GM21786 (cell line): ENCODE measurements around the gene ABTB2.
"Not testable (repeated sequence)": the region's sequence is repeated elsewhere in the genome, so short reads cannot be mapped to it uniquely, and the experiment has no call there.

Experiments
- ATAC-seq: cut with Tn5 transposase; IDR thresholded peaks from one replicate; pipeline ENCODE4 v1.9.1; 2021; ENCODE audit not compliant: unreplicated experiment

The ABTB2 gene

DNA sequence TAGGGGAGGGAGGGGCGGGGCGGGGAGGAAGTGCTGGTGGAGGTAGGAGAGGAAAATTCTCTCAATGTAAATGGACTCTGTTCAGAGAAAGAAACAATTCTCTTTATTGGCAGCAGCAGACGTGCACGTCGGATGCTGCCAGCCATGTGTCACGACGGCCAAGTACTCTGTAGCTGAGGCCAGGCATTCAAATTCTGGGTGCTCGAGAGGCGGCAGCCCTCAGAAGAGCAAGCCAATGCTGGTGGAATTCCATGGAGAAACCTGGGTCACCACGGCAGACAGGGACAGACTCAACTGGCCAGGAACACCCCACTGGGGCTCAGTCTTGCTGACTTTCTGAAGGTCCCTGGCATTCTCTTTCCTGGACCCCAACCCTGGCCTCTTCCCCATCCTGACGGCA lies 90.8 kb downstream of the ABTB2 start:
- no peak for ATAC-seq

DNA sequence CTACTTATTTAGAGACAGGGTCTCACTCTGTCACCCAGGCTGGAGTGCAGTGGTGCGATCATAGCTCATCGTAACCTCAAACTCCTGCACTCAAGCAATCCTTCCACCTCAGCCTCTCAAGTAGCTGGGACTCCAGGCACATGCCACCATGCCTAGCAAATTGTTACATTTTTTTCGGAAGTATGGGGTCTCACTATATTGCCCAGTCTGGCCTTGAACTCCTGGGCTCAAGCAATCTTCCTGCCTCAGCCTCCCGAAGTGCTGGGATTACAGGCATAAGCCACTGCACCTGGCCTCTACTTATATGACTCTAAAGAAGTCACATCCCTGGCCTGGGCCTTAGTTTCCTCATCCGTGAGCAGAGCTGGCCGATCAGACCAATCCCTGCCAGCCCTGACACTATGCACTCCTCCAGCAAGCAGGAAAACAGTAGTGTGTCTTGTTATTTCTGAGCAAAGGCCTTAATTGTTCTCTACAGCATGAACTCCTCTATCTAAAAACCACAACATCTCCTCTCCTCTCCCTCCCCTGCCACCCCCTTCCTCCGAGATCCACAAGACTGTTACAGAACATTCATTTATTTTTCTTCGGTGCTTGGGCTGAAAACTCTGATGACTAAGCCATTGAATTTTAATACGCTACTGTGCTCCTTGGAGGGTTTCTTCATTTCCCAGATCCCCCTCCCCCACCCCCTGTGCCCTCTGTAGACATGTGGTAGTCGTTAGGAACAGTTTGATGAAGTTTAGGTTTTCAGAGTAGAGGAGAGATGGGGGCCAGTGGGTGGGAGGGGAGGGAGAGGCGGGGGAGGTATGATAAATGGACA lies 91.5 kb downstream of the ABTB2 start:
- ATAC-seq: no peak

DNA sequence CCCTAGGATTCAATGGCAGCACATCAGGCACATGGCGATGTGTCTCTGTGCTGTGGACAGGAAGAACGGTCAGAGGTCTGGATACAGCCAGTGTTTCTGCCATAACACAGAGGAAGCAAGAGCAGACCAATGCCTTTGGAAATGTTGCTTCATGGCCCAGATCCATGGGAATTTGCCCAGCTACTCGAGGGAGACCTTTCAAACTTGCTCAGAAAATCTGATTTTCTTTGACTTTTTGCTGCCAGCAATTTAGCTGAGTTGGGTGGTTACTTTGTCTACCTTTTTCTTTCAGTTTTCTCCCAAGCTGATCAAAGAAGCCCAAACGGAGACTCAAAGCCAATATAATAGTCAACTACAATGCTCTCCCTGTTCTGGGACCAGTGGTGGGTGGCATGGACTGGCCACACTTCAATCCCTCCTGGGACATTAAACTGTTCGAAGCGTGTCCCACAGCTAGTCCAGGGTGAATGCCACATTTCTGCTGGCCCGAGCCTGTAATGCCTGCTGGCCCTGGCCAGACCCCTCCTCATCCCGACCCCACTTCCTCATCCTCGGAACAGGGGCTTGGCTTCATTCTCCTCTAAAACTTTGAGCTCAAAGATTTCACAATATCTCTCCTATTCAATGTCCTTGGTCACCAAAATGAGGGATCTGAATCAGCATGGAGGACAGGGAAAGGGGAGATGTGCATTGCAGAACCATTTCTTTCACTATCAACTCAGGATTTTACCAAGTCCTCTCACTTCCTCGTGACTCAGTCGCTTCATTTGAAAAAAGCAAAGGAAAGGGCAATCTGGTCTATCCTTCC lies 93.3 kb downstream of the ABTB2 start:
- no peak for ATAC-seq

DNA sequence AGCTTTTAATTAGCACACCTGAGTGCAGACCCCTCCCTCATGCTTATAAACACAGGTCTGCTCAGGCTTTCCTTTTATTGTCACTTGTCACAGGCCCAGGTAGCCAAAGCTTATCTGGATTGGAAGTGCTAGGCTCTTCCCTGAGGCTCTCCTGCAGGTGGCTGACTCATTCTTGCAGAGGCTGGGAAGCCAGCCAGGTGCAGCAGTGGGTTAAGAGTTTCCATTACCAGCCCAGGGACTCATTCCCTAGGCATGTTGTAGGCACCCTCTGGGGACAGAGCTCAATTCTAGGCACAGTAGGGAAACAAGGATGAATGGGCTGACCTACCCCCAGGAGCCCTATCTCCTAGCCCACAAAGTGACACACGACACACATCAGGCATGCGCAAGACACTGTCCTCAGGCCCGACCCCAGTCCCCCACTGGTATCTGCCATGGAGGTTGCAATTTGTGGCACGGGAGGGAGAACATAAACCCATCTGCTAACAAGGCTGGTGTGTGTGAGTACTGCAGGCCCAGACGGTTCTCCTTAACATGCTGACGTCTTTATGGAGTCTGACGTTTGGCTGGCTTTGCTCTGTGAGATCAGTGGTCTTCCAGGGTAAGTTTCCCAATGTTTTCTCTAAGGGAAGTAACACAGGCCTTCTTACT lies 94.2 kb downstream of the ABTB2 start:
- no peak for ATAC-seq

DNA sequence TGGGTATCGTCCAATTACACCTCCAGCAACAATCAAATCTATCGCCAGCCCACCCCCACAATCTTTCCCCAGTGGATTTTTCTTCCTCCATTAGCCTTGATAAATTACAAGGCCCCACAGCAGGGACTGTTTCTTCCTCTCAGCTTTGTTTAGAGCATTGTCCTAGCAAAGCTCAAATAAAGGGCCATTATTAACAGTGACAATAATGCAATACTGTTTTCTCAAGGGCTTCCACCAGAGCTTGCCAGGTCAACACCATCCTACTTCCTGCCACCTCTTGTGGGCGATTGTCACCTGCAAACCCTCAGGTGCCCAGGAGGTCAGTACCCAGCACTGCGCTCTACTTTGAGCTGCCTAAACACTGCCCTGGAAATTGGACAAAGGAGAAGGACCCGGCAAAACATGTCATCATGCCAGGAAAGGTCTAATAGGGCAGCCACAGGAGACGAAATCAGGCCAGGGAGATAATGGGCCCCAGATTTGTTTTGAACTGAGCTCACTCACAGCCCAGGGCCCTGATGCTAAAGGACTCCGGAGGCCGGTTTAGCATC lies 95.2 kb downstream of the ABTB2 start:
- no peak for ATAC-seq

DNA sequence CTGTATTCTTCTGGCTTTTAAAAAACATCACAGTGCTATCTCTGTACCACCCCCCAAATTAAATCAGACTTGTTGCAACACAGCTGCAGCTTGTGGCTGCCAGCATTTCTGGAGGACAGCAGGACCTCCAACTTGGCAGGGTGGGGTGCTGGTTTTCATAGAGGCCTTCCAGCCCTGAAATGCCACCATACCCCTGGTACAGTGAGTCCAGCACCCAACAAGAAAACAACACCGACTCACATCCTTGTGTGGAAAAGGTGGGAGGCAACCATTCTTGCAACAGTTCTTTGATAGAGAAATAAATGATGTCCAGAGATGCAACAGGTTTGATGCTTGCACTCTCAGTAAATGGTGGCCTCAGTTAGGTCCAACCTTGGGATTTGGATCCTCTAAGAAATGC lies 96.0 kb downstream of the ABTB2 start:
- ATAC-seq: no peak

DNA sequence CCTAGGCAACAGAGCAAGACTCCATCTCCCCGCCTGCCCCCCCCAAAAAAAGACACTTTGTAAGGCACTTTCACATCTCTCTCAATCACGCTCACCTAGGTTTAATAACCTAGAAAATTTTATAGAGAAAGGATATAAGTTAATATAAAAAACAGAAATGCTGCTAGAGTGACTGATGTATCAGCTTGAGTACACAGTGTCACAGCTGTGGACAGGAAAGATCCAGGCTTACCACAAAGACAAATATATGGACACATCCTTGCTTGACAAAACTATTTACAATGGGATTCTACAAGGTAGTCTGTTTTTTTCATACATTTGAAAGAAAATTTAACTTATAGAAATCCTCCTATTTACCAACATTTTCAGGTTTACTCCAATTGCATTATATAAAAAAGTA lies 96.7 kb downstream of the ABTB2 start:
- no peak for ATAC-seq

DNA sequence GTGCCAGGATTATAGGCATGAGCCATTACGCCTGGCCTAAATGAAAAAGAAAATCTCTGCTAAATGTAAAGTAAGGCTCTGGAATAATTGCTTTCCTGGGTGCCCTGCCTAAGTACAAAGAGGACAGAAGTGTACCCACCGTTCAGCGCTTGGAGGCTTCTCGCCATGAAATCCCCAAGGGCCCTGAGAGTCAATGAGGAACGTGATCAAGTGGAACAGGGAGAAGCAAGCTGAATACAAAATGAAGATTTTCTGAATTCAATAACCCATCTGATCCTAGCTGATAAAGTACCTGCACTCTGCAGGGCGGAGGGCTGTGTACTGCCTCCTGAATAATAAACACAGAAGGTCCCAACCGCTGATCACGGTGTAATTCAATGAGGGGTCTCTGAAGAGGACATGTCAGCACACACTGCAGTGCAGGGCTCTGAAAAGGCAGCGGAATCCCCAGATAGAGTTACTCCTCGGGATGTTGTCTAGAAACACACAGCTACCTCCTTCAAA lies 97.7 kb downstream of the ABTB2 start:
- ATAC-seq: no peak

DNA sequence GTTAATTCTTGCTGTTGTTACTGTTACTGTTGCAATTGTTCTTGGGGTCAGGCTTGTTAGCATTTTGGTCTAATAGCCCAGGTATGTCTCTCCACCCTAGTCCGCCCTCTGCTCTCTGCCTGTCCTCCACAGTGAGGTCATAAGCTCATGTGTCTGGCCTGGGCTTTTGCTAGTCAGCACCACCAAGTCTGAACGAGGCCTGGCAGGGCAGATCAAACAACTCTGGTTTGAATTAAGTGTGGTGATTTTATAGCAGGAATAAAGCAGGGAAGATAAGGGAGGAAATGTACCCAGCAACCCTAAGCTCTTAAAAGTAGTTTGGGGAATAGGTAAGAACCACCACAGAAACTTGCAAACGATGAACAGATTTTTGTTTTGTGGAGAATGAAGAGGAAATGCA lies 98.7 kb downstream of the ABTB2 start:
- no peak for ATAC-seq

DNA sequence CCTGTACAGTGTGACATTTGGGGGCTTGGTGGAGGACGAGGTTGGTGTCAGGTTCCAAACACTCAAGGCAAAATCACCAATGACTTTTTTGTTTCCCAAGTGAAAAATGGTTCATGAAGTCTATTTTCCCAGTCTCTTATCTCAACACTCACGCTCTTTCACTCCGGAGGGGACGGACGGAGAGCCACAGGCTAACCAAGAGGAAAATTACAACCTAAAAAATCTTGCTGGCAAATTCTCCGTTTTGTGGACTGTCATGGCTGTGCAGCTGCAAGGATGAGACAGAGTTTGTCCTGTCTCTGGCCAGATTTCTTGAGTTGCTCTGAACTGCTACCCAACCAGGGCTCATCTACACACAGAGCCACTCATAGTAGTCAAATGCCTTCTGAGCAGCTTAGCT lies 101.2 kb downstream of the ABTB2 start:
- no peak for ATAC-seq

DNA sequence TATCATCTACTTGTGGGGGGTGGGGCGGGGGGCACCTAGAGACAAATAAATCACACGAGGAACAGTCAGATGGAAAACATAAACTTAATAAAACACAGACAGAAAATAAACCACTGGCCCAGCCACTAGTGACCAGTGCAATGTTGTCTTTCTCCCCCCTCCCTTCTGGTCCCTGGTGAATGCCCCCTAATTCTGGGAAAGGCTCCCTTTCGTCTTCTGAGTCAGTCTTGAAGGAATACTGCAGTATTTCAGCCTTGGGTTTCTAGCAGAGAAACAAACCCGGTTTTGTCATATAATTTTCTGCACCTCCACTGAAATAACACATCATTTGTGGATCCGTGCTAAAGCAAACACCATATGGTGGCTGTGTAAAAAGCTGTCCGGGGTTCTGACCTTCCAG lies 101.7 kb downstream of the ABTB2 start:
- no peak for ATAC-seq

DNA sequence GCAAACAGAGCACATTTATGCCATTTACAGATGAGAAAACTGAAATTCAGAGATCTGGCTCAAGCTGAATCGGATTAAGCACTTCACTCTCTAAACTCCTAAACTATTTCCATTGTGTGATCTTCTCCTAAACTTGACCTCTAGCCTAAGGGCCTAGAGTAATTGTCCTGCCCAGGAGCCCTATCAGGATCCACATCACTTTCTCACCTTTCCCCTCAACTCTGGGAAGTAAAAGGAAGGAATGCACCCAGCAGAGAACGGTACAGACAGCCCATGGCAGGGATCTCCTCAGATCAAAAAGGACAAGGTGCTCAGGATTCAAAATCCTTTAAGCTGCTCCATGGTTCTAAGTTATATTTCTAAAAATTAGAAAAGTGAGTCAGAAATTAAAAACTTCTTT lies 102.7 kb downstream of the ABTB2 start:
- ATAC-seq: no peak

DNA sequence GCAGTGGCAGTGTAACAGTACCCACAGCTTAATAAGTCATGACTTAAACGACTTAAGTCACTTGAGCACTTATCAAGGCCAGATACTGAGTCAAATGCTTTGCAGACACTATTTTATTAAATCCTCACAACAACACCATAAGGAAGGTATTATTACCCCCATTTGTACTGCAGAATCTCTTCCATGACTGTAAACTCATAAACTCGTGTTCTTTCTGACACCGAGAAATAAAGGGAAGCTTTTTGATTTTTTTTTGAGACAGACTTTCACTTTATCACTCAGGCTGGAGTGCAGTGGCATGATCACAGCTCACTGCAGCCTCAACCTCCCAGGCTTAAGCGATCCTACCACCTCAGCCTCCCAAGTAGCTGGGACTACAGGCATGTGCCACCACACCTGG lies 103.8 kb downstream of the ABTB2 start:
- ATAC-seq: no peak

DNA sequence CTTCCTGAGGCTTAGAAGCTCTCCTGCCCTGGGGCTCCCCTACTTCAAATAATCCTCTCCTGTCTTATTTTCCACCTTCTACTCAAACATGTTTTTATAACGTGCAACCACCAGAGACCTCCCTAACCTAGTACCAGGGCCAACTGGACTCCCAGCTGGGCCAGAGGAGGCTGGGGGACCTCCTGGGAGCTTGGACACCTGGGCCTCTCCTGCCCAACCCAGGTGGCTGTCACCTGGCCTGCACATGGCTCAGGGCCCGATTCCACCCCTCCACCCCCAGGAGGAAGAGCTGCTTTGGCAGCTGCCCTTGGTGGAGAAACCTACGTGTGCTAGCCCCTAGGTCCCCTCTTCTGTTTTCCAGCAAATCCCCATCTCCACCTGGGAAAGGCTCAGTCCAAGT lies 105.2 kb downstream of the ABTB2 start:
- ATAC-seq: no peak

DNA sequence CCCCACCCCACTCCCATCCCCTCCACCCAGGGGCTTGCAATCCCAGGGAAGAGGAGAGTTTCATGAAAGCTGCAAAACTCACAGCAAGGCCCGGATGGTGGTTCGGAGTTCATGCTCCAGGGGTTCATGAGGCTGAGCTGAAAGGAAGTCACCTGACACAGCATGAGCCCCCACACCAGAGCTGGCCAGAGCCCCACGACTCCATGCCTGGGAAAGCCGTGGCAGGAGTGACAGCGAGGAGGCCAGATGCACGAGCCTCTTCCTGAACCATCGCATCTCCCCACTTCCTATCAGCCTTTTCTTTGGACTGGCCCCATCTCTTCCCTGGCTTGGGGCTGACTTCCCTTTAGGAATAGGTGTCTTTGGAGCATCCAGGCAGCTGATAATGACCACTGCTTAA lies 105.8 kb downstream of the ABTB2 start:
- ATAC-seq: no peak

DNA sequence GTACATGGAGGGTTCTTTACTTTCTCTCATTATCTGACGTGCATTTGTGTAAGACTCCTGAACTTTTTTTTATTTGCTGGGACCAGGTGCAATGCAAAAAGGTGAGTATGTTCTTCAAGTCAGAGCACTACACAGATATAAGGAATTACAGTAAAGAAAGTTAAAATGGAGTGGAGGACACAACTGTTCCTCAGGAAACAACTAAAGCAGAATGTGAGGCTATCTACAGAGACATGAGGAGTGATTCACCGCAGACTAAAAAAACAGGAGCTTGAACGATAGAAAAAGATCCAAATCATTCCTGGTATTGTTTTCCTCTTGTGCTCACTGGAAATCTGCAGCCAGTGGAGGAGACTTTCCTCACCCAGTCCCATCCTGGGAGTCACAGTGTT lies 106.2 kb downstream of the ABTB2 start:
- ATAC-seq: no peak

DNA sequence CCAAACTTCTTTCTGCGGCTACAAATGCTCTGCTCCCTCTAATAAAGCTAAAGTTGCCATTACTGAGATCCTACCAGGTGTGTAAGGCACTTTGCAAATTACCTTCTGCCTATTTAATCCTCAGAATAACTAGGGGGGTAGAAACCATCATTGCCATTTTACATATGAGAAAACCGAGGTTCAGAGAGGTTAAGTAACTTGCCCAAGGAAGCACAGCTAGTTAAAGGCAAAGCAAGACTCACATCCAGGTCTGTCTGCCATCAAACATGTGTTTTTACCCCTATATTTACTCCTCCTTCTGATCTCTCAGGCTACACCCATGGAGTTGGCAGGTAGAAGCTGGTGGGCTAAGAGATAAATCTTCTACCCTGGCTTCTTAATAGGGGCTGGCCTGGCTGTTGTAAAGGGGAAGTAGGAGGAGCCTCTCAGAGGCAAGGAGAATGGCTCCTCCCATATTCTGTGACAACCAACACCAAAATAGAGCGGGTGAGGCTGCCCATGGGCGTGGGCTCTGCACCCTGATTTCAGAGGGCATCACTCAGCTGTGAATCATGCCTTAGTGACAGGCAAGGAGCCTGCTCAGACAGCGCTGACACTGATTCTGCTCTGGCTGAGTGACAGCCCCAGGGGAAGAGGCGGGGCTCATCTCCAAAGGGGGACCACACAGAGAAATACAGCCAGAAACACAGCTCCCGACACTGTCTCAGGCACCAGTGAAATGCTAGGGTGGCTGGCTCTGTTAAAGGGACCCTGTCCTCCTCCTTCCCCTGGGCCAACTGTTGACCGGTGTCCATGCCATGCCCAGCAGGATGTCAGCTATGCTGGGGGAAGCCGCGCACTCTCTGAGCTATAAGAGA lies 106.8 kb downstream of the ABTB2 start:
- ATAC-seq: peak; percentile 90

DNA sequence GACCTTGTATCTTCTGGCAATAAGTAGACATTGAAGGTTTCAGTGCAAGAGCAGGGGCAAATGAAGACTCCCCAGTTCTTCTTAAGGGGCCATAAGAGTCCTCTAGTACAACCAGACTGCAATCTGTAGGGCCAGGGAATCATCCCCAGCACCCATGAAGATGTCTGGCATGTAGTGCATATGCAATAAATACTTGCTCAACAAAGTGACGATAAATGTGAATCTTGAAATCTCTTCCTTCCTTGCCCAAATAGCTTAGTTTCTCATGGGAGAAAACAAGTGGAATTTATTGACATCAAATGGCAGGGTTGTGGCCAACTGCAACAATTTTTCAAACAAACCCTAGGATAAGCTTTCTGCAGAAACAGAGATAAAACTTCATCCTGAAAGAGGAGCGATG lies 107.6 kb downstream of the ABTB2 start:
- no peak for ATAC-seq

DNA sequence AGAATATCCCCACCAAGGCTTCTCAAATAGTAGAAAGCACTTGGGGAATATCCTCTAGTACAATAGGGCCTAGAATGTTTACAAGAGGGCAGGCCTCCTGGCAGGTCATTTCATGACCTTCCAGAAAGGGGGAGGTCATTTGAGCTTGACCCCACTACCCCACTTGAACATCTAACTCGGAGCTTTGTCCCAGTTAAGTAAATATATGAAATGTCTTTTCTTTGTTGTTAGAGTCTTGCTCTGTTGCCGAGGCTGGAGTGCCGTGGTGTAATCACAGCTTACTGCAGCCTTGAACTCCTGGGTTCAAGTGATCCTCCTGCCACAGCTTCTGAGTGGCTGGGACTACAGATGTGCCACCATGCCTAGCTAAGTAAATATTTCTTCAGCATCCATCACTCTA lies 108.4 kb downstream of the ABTB2 start:
- ATAC-seq: no peak

DNA sequence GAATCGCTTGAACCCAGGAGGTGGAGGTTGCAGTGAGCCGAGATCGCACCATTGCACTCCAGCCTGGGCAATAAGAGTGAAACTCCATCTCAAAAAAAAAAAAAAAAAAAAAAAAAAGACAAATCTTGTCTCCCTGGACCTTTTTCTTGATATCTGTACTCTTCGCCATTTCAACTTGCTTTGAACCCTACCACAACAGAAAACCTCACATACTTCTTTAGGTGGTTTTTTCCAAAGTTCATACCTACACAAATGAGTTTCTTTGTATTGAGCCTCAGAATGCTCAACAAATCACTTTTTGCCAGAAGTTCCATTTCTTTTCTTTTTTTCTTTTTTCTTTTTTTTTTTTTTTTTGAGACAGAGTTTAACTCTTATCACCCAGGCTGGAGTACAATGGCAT lies 111.3 kb downstream of the ABTB2 start:
- ATAC-seq: not testable (repeated sequence)

DNA sequence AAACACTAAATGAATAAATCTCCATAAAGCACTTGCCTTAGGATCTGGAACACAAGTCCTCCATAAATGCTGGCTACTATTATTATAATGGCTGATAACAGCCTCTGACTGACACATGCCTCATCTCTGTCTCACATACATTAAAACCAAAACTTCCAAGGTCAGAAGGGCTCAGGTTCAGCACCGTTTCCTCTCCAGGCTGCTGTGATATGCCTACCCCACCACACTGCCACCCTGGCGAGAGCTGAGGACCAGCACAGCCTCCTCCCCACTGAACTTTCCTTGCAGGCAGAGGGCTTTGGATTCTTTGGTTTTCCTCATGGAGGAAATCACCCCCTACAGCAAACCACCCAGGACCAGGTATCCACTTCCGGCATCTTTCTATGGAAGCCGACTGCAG lies 112.8 kb downstream of the ABTB2 start:
- ATAC-seq: no peak
